ENCODE data around the gene IL1RAPL1. TPM values are rescaled to one million over a fixed set of nuclear protein-coding genes. Genes with fewer than 3 reads are reported as not detected.

IL1RAPL1 gene
- total RNA-seq, 2 donors from 2014 or later = 1.2 to 3.0 TPM

- H3K36me3 ChIP-seq = no peaks in the 10 kb centered on the region
- no peak for DNase-seq (ENCODE audit: low spot score)
- peaks cover 0 to 10% of the 10 kb centered on the region in 2 donors for H3K4me1 ChIP-seq
- TF ChIP-seq, protein P1, sequence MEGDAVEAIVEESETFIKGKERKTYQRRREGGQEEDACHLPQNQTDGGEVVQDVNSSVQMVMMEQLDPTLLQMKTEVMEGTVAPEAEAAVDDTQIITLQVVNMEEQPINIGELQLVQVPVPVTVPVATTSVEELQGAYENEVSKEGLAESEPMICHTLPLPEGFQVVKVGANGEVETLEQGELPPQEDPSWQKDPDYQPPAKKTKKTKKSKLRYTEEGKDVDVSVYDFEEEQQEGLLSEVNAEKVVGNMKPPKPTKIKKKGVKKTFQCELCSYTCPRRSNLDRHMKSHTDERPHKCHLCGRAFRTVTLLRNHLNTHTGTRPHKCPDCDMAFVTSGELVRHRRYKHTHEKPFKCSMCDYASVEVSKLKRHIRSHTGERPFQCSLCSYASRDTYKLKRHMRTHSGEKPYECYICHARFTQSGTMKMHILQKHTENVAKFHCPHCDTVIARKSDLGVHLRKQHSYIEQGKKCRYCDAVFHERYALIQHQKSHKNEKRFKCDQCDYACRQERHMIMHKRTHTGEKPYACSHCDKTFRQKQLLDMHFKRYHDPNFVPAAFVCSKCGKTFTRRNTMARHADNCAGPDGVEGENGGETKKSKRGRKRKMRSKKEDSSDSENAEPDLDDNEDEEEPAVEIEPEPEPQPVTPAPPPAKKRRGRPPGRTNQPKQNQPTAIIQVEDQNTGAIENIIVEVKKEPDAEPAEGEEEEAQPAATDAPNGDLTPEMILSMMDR (IDR thresholded peaks at IDR 0.05) = no peak
- no peaks in the 10 kb centered on the region for H3K27me3 ChIP-seq
- no peak overlapping the region for H3K4me3 ChIP-seq
- H3K9me3 ChIP-seq = no peaks in the 10 kb centered on the region
- no peak overlapping the region for H3K27ac ChIP-seq
Measured at GRCh38 chrX:29662759-29663503, 1075.7 kb downstream of the IL1RAPL1 start.

GRCh38 chrX:29665532-29665931 lies 1078.3 kb downstream of the IL1RAPL1 start:
- H3K27ac ChIP-seq = no peak overlapping the region
- H3K4me1 ChIP-seq = peaks cover 0 to 10% of the 10 kb centered on the region in 2 donors
- no peak for DNase-seq (ENCODE audit: low spot score)
- no peaks in the 10 kb centered on the region for H3K27me3 ChIP-seq
- no peaks in the 10 kb centered on the region for H3K9me3 ChIP-seq
- H3K36me3 ChIP-seq = no peaks in the 10 kb centered on the region
- no peak overlapping the region for H3K4me3 ChIP-seq
- TF ChIP-seq, protein P1 (IDR thresholded peaks at IDR 0.05) = no peak

DNA sequence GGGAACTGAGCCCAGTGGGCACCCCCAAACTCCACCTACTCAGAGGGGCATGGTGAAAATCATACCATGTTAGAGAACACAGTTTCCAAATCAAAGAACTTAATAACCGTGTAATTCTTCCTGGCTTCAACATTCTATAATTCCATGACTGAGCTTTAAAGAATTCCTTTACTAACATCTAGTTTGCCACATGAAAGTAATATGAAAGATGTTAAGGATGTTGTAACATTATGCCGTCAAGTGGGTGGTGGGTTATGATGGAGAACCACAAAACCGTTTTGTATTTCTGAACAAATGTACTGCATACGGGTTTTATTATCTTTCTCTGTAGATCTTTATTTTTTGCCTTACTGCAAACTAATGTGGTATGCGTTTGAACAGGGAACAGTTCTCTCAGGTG lies 1079.1 kb downstream of the IL1RAPL1 start:
- H3K4me3 ChIP-seq = no peak overlapping the region
- H3K27ac ChIP-seq = no peak overlapping the region
- TF ChIP-seq, protein P1 (IDR thresholded peaks at IDR 0.05) = no peak
- DNase-seq (ENCODE audit: low spot score) = no peak
- H3K9me3 ChIP-seq = no peaks in the 10 kb centered on the region
- no peaks in the 10 kb centered on the region for H3K27me3 ChIP-seq
- peaks cover 0 to 10% of the 10 kb centered on the region in 2 donors for H3K4me1 ChIP-seq
- no peaks in the 10 kb centered on the region for H3K36me3 ChIP-seq

GRCh38 chrX:29671421-29671820 lies 1084.2 kb downstream of the IL1RAPL1 start:
- TF ChIP-seq, protein P1 (IDR thresholded peaks at IDR 0.05) = no peak

DNA sequence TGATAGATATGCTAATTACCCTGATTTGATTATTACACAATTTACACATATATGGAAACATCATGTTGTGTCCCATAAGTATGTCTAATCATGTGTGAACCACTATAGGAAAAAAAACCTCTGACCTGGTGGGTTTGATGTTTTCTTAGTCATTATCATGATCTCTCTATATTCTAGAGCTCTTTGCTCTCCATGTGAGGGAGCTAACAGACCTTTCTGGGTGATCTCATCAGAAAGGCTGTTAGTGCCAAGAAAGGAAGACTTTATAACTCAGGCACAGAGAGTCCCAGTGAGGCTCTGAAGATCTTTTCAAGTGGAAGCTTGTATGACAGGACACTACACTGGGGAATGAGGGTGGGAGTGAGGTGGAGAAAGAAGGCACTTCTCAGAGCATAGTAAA lies 1100.4 kb downstream of the IL1RAPL1 start:
- TF ChIP-seq, protein P1 (IDR thresholded peaks at IDR 0.05) = peak in 1 of 2 donors; percentile 16
- no peak overlapping the region for H3K27ac ChIP-seq
- no peak for DNase-seq (ENCODE audit: low spot score)
- H3K36me3 ChIP-seq = no peaks in the 10 kb centered on the region
- no peaks in the 10 kb centered on the region for H3K9me3 ChIP-seq
- H3K4me3 ChIP-seq = no peak overlapping the region
- H3K27me3 ChIP-seq = no peaks in the 10 kb centered on the region
- H3K4me1 ChIP-seq = no peaks in the 10 kb centered on the region

More at GRCh38 chrX:29671421-29671820, 1084.2 kb downstream of the IL1RAPL1 start:
- DNase-seq (ENCODE audit: low spot score) = no peak
- H3K4me1 ChIP-seq = no peaks in the 10 kb centered on the region
- no peak overlapping the region for H3K4me3 ChIP-seq
- H3K27ac ChIP-seq = no peak overlapping the region
- no peaks in the 10 kb centered on the region for H3K27me3 ChIP-seq
- no peaks in the 10 kb centered on the region for H3K9me3 ChIP-seq
- H3K36me3 ChIP-seq = no peaks in the 10 kb centered on the region

GRCh38 chrX:29690061-29690460 lies 1102.8 kb downstream of the IL1RAPL1 start:
- H3K4me3 ChIP-seq = no peak overlapping the region
- TF ChIP-seq, protein P1 (IDR thresholded peaks at IDR 0.05) = no peak
- no peaks in the 10 kb centered on the region for H3K27me3 ChIP-seq
- DNase-seq (ENCODE audit: low spot score) = no peak
- H3K9me3 ChIP-seq = no peaks in the 10 kb centered on the region
- H3K4me1 ChIP-seq = no peaks in the 10 kb centered on the region
- no peaks in the 10 kb centered on the region for H3K36me3 ChIP-seq
- no peak overlapping the region for H3K27ac ChIP-seq
